Activated T-cell treated with anti-CD3 and anti-CD28 coated beads, Interleukin-2, amount 50 U/mL, for 48 hours (primary cell): ENCODE data around the gene MED9.
"Not testable (repeated sequence)": the region's sequence is repeated elsewhere in the genome, so short reads cannot be mapped to it uniquely, and the experiment has no call there.

Experiments used
- DNase-seq, 2 experiments: peaks; one replicate each; pipeline ENCODE4 v3.0.0-alpha.2; 2020

Gene MED9

DNA sequence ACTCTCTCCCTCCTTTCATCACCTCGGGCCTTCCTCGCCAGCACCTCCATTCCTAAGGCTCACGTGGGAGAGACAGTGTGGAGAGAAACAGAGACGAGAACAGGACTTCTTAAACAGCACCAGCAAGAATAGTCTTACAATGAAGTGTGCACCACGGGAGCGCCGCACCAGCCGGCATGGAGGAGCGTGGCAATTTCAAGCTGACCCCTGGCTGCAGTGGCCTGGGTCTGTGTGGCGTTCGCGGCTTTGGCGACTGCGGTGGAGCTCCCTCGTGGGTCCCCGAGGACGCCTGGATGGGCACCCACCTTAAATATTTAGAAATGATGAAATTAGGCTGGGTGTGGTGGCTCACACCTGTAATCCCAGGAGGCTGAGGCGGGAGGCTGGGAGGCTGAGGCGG is 20.5 kb upstream of the MED9 start:
- DNase-seq: no peak

- DNase-seq: no peak
Measured at GRCh38 chr17:17457680-17458079, 19.1 kb upstream of the MED9 start.

GRCh38 chr17:17460038-17460437 is 16.8 kb upstream of the MED9 start:
- DNase-seq: no peak

DNA sequence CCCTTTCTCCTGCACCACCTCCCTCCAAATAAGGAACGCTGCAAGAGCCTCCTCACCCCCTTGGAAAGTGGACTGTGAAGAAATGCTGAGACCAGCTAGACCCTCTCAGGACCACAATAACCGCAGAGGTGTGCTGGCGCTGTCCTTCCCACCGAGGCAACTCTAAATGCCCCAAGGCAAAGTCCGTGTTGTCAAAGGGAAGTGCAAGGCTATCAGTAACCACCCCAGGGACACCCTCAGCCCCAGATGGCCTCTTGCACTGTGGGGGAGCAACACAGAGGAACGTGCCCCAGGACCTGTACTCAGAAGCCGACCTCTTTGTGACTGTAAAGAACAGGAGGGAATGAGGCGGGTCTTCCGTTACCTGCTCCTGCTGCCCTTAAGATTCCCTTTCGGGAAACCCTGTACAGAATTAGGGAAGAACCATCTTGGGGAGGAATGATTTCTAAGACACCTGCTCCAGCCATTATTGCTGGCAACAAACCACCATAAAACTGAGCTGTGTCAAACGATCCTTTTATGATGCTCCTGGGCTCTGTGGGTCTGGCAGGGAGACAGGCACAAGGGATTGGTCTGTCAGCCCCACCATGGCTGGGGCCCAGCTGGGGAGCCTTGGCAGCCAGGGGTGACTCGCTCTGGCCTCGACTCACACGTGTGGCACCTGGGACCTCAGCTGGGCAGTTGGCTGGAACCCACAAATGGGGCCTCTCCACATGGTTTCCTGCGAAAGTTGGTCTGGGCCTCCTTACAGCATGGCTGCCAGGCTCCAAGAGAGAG is 14.6 kb upstream of the MED9 start:
- DNase-seq: no peak

DNA sequence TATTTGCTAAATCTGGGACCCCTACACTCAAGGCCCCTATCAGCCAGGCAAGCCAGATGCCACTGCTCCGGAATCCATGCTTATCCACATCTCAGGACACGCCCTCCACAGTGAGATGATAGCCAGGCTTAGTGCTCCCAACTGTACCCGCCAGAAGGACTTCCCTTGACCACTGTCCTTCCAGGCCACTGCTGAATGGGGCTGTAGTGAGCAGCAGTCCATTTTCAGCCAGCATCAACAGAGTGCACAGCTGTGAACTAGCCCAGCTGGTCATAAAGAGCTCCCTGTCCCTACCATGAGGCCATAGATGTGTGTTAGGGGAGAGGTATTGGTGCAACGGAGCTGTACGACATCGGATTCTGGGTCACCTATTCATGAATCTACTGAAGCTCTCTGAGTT is 13.0 kb upstream of the MED9 start:
- DNase-seq: no peak

- not testable (repeated sequence) for DNase-seq
Measured at GRCh38 chr17:17465878-17466277, 10.9 kb upstream of the MED9 start.

DNA sequence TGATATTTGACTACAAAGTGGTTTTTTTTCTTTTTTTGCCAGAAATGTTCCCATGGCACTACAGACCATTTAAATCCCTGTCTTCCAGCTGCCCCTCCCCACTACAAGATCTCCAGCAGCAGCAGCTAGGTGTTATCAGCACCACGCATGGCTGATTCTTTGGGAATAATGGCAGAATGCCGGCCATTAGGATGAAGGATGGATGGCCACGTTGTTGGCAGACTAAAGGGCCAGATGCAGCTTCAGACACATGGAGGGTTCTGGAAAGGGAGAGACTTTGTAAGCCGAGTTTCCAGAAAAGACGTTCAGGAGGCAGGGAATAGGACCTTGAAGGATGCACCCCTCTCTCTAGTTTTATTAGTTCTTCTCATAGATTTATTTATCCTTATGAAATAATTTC is 10.3 kb upstream of the MED9 start:
- DNase-seq: no peak

- DNase-seq: no peak
Measured at GRCh38 chr17:17467016-17467415, 9.8 kb upstream of the MED9 start.

DNA sequence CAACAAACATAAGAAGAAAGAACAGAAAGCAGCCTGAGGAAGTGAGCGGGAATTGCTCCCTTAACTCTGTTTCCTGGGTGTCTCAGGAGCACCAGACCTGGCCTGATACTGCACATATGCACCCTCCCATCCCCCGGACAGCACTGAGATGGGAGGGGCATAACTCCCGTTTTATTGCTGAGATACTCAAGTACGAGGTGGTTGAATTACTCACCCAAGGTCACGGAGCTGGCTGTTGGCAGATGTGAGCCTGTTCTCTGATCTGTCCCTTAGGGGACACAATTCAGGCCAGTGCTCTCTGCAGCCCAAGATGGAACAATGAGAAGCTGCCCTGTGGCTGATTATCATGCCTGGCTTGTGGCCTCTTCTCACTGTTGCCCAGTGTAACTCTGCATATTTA is 9.1 kb upstream of the MED9 start:
- no peak for DNase-seq

- DNase-seq: no peak
Measured at GRCh38 chr17:17468217-17469010, 8.4 kb upstream of the MED9 start.

DNA sequence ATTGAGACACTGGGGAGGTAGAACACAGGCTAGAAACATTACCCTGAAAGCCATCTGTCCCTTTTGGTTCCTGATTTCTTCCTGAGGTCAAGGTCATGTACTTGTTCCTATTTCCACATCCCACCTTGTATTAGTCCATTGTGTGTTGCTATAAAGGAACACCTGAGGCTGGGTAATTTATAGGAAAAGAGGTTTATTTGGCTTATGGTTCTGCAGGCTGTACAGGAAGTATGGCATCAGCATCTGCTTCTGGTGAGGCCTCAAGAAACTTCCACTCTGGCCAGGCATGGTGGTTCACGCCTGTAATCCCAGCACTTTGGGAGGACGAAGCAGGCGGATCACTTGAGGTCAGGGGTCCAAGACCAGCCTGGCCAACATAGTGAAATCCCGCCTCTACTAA is 7.4 kb upstream of the MED9 start:
- DNase-seq: no peak

GRCh38 chr17:17469996-17470395 is 6.8 kb upstream of the MED9 start:
- DNase-seq: no peak

- DNase-seq: no peak
Measured at GRCh38 chr17:17472333-17472920, 4.4 kb upstream of the MED9 start.

DNA sequence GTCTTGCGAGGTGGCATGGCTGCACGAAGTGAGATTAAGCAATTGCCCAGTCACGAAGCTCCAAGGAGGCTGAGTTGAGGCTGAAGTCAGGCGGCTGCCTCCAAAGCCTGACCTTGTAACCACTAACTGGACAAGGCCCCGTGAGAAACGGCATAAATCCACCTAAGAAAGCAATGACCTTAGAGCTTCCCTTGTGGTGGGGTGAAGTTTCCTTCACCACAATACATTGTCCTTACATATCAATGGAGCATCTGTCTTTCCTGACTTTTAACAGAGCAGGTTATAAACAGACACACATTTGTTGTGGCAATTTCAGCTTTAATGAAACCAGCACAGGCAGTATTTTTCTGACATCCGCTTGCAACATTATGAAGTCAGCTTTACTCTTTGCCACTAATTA is 2.5 kb upstream of the MED9 start:
- DNase-seq: no peak

DNA sequence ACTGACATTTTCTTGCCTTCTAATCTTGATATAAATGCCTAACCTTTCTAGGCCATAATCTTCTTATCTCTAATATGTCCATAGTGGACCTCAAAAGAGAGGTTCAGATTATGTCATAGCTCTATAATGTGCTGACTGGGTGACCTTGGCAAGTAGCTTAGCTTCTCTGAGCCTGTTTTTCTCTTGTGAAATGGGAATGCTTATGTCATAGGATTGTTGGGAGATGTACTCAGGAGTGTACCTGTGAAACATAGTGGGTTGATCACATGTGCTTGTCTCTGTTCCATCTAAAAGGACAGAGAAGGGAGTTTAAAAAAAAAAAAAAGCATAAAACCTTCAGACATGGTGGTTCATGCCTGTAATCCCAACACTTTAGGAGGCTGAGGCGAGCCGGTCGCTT is 2.4 kb downstream of the MED9 start:
- no peak for DNase-seq

DNA sequence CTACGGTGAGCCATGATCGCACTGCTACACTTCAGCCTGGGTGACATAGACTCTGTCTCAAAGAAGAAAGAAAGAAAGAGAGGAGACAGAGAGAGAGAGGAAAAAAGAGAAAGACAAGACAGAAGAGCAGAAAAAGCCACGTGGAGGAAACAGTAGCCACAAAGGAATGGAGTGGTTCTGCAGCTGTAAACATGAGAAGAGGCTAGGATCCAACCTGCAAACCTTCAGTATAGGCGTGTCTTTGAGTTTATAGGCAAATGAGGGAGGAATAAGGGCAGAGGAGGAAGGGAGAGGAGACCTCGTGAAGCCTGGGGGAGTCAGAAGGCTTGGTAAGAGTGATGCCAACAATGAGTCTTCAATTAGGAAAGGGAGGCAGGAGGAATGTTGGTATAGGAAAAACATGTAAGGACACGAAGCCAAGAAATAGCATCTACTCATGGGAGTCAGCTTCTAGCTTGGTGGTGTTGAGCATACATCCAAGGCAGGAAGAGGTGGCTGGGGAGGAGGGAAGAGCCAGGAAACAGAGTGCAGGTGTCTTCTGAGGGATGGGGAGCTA is 3.9 kb downstream of the MED9 start:
- no peak for DNase-seq

- DNase-seq: no peak
Measured at GRCh38 chr17:17481860-17482259, 5.1 kb downstream of the MED9 start.

- peak; percentile 75 to 78 for DNase-seq
Measured at GRCh38 chr17:17484451-17484899, 7.7 kb downstream of the MED9 start.

- DNase-seq: no peak
Measured at GRCh38 chr17:17485420-17485819, 8.6 kb downstream of the MED9 start.

DNA sequence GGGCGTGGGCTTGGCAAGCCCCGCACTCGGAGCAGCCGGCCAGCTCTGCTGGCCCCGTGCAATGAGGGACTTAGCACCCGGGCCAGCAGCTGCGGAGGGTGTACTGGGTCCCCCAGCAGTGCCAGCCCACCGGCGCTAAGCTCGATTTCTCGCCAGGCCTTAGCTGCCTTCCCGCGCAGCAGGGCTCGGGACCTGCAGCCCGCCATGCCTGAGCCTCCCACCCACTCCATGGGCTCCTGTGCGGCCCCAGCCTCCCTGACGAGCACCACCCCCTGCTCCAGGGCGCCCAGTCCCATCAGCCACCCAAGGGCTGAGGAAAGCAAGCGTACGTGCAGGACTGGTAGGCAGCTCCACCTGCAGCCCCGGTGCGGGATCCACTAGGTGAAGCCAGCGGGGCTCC is 9.6 kb downstream of the MED9 start:
- DNase-seq: not testable (repeated sequence)

DNA sequence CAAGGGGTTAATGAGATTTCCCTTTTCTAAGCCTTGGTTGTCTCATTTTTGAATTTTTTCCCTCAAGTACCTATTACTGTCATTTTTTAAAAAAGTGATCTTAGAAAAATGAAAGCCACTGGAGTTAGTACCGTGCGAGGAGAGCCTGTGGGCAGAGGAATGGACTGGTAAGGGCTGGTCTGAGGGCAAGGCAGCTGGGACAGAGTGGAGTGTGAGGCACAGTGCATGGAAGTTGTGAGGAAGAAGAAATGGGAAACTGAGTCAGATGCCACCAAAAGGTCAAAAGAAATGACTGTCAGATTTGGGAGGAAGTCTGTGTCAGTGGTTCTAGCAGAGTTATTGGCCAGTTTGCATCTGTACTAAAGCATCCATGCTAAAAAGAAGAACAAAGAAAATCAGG is 11.2 kb downstream of the MED9 start:
- no peak for DNase-seq

DNA sequence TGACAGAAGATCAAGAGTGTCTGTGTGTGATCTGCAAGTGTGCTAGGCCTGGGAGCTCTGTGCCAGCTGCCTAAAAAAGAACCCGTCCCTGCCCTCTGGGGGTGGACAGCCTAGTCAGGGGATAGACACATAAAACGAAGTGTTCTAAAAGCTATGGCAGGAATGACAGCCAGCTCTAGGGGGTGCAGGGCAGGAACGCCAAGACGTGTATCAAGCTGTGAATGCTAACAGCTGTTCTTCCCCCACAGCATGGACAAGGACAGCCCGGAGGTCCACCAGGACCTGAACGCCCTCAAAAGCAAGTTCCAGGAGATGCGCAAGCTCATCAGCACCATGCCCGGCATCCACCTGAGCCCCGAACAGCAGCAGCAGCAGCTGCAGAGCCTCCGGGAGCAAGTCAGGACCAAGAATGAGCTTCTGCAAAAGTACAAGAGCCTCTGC is 14.3 kb downstream of the MED9 start:
- no peak for DNase-seq

DNA sequence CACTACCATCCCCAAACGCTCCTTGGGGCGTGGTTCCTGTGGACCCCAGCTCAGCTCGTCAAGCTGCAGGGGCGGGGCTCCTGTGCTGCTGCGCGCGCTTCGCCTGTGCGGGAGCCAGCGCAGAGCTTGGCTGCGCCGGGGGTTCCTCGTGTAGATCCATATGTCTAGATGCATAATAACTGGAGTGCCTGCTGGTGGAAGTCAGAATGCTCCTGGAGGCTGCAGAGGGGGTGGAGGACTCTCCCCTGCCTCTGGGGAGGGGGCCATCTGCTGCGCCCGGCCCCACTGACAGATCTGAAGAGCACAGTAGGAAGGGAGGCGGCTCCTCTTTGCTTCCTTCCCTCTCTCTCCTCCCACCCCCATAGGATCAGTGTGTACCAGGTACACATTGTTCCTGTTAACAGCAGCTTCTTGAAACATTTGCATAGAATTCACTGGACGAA is 14.8 kb downstream of the MED9 start:
- DNase-seq: no peak

DNA sequence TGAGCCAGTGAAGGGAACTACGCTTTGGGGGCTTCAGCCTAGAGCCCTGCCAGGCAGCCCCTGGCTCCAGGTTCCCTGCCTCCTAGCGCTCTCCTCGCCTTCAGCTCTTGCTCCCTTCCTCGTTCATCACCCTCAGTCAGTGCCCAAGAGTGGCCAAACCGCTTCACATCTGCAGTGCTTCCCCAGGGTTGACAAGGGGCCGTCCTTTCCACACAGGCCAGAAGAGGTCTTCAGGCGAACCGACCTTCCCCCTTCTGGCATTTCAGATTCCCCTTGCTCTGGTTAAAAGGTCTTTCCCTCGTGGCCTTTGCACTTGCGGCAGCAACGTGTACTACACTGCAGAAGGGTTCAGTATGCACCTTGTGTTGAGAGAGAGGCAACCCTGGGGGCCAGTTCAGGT is 15.3 kb downstream of the MED9 start:
- no peak for DNase-seq
